Loucy (cell line): ENCODE data around the gene NEBL.

Source experiments
- H2AFZ ChIP-seq: fragments of 200-600 bp; sonication (generic); 2 replicates; pipeline ENCODE4 v1.6.0; 2016; ENCODE audit warnings: antibody characterized with exemption, mild to moderate bottlenecking, low read length, moderate library complexity
- H3F3A ChIP-seq: fragments of 200-600 bp; 2 replicates; pipeline ENCODE4 v1.6.0; 2016; ENCODE audit warnings: antibody characterized with exemption, low read depth, mild to moderate bottlenecking
- H3K27me3 ChIP-seq: fragments of 200-600 bp; sonication (generic); 2 replicates; pipeline ENCODE4 v1.6.1; 2014; ENCODE audit warnings: low read length, mild to moderate bottlenecking; ENCODE audit not compliant: insufficient read depth, poor library complexity, severe bottlenecking
- H3K36me3 ChIP-seq: fragments of 200-600 bp; sonication (generic); 2 replicates; pipeline ENCODE4 v1.6.1; 2016; ENCODE audit warnings: low read length; ENCODE audit not compliant: insufficient read depth
- H3K4me1 ChIP-seq: fragments of 200-600 bp; sonication (generic); 2 replicates; pipeline ENCODE4 v1.5.1; 2014; ENCODE audit warnings: low read length, mild to moderate bottlenecking; ENCODE audit not compliant: insufficient read depth, poor library complexity, severe bottlenecking
- H3K4me2 ChIP-seq: fragments of 200-600 bp; sonication (generic); 2 replicates; pipeline ENCODE4 v1.6.0; 2014; ENCODE audit warnings: antibody characterized with exemption, low read length, low read depth, mild to moderate bottlenecking; ENCODE audit not compliant: poor library complexity, severe bottlenecking
- H3K4me3 ChIP-seq: fragments of 200-600 bp; sonication (generic); 2 replicates; pipeline ENCODE4 v1.5.1; 2014; ENCODE audit warnings: low read length, mild to moderate bottlenecking, mixed read lengths; ENCODE audit not compliant: poor library complexity, severe bottlenecking
- H3K79me2 ChIP-seq: fragments of 200-600 bp; sonication (generic); 2 replicates; pipeline ENCODE4 v1.6.1; 2014; ENCODE audit warnings: low read length; ENCODE audit not compliant: insufficient read depth
- H3K9ac ChIP-seq: fragments of 200-600 bp; sonication (generic); 2 replicates; pipeline ENCODE4 v1.6.0; 2014; ENCODE audit warnings: mild to moderate bottlenecking, low read depth, low read length, moderate library complexity; ENCODE audit not compliant: poor library complexity, severe bottlenecking
- H3K9me2 ChIP-seq: fragments of 200-600 bp; sonication (generic); replicated peaks from 2 replicates; pipeline ENCODE4 v1.6.1; 2016; ENCODE audit warnings: low read depth, low read length, mixed read lengths
- H3K9me3 ChIP-seq: fragments of 200-600 bp; sonication (generic); 2 replicates; pipeline ENCODE4 v1.6.1; 2014; ENCODE audit warnings: mild to moderate bottlenecking, antibody characterized with exemption, low read length, low read depth; ENCODE audit not compliant: insufficient read depth
- H4K20me1 ChIP-seq: fragments of 200-600 bp; sonication (generic); 2 replicates; pipeline ENCODE4 v1.6.0; 2014; ENCODE audit warnings: antibody characterized with exemption, low read length, mild to moderate bottlenecking; ENCODE audit not compliant: insufficient read depth, poor library complexity, severe bottlenecking
- CTCF ChIP-seq: fragments of 200-600 bp; sonication (generic); conservative IDR thresholded peaks from 2 replicates; pipeline ENCODE4 v1.5.1; 2014; ENCODE audit warnings: mild to moderate bottlenecking, antibody characterized with exemption, low read length
- EZH2phosphoT487 ChIP-seq: fragments of 200-600 bp; IDR thresholded peaks from 2 replicates; pipeline ENCODE4 v1.6.1; 2018; ENCODE audit warnings: antibody characterized with exemption, mild to moderate bottlenecking, moderate library complexity, borderline replicate concordance

The NEBL gene

GRCh38 chr10:20743942-20744341, 153.2 kb downstream of the NEBL start:
- Histone ChIP-seq H2AFZ (no peak overlapping the region), H3K9me2 (no peaks in the 10 kb centered on the region), H3K36me3 (no peaks in the 10 kb centered on the region), H3K4me3 (no peak overlapping the region), H3K79me2 (no peaks in the 10 kb centered on the region), H3K9ac (no peak overlapping the region), H3F3A (no peaks in the 10 kb centered on the region), H3K4me2 (no peak overlapping the region), H3K4me1 (no peaks in the 10 kb centered on the region), H3K9me3 (no peaks in the 10 kb centered on the region), H4K20me1 (no peaks in the 10 kb centered on the region), H3K27me3 (no peaks in the 10 kb centered on the region)
- TF ChIP-seq EZH2phosphoT487 (no peak), CTCF (no peak)

- Histone ChIP-seq H3K4me3 (no peak overlapping the region), H3F3A (no peaks in the 10 kb centered on the region), H3K9me2 (no peaks in the 10 kb centered on the region), H2AFZ (no peak overlapping the region), H3K27me3 (no peaks in the 10 kb centered on the region), H3K9ac (no peak overlapping the region), H3K4me2 (no peak overlapping the region), H3K79me2 (no peaks in the 10 kb centered on the region), H3K4me1 (no peaks in the 10 kb centered on the region), H4K20me1 (no peaks in the 10 kb centered on the region), H3K9me3 (no peaks in the 10 kb centered on the region), H3K36me3 (no peaks in the 10 kb centered on the region)
- TF ChIP-seq EZH2phosphoT487 (no peak), CTCF (no peak)
These were observed 154.2 kb downstream of the NEBL start for GRCh38 chr10:20742737-20743541.

- Histone ChIP-seq H3K4me2 (no peak overlapping the region), H3K27me3 (no peaks in the 10 kb centered on the region), H3K9me3 (no peaks in the 10 kb centered on the region), H3K4me1 (no peaks in the 10 kb centered on the region), H3K9me2 (no peaks in the 10 kb centered on the region), H3K79me2 (no peaks in the 10 kb centered on the region), H4K20me1 (no peaks in the 10 kb centered on the region), H3F3A (no peaks in the 10 kb centered on the region), H3K4me3 (no peak overlapping the region), H3K36me3 (no peaks in the 10 kb centered on the region), H3K9ac (no peak overlapping the region), H2AFZ (no peak overlapping the region)
- TF ChIP-seq EZH2phosphoT487 (no peak), CTCF (no peak)
These were observed 157.0 kb downstream of the NEBL start for GRCh38 chr10:20740120-20740519.
